Measurements from ENCODE around the gene MYL10.

The MYL10 gene

GRCh38 chr7:101565601-101566209 lies 63.4 kb downstream of the MYL10 start:
- DNase-seq (ENCODE audit: low spot score): no peak

GRCh38 chr7:101564778-101565211 lies 64.3 kb downstream of the MYL10 start:
- peak; percentile 59 for DNase-seq (ENCODE audit: low spot score)

- DNase-seq (ENCODE audit: low spot score): no peak
Measured at GRCh38 chr7:101563943-101564777, 64.9 kb downstream of the MYL10 start.
